OCI-LY1 (cell line): ENCODE data around the gene CFAP97.
"Not testable (repeated sequence)": the region's sequence is repeated elsewhere in the genome, so short reads cannot be mapped to it uniquely, and the experiment has no call there.

ENCODE experiments used
- EZH2 ChIP-seq: fragments of 200-600 bp; sonication (generic), shearing (Covaris generic); IDR thresholded peaks from 2 replicates; pipeline ENCODE4 v1.8.0; 2017; ENCODE audit warnings: borderline replicate concordance, mixed run types, mild to moderate bottlenecking, antibody characterized with exemption, low read length, moderate library complexity, mixed read lengths
- TF ChIP-seq, protein P1 (sequence below): fragments of 200-600 bp; sonication (generic), shearing (Covaris generic); IDR thresholded peaks from 2 replicates; pipeline ENCODE4 v1.5.1; 2017; ENCODE audit warnings: mild to moderate bottlenecking, antibody characterized with exemption, low read length, moderate library complexity, mixed read lengths

DNA sequence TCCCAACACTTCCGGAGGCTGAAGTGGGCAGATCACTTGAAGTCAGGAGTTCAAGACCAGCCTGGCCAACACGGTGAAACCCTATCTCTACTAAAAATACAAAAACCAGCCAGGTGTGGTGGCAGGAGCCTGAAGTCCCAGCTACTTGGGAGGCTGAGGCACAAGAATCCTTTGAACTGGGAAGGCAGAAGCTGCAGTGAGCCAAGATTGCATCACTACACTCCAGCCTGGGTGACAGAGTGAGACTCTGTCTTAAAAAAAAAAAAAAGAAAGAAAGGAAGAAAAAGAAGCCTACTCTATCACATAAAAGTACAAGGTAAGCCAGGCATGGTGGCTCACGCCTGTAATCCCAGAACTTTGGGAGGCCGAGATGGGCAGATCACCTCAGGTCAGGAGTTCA, 5.6 kb downstream of the CFAP97 start:
- TF ChIP-seq, protein P1, sequence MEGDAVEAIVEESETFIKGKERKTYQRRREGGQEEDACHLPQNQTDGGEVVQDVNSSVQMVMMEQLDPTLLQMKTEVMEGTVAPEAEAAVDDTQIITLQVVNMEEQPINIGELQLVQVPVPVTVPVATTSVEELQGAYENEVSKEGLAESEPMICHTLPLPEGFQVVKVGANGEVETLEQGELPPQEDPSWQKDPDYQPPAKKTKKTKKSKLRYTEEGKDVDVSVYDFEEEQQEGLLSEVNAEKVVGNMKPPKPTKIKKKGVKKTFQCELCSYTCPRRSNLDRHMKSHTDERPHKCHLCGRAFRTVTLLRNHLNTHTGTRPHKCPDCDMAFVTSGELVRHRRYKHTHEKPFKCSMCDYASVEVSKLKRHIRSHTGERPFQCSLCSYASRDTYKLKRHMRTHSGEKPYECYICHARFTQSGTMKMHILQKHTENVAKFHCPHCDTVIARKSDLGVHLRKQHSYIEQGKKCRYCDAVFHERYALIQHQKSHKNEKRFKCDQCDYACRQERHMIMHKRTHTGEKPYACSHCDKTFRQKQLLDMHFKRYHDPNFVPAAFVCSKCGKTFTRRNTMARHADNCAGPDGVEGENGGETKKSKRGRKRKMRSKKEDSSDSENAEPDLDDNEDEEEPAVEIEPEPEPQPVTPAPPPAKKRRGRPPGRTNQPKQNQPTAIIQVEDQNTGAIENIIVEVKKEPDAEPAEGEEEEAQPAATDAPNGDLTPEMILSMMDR = not testable (repeated sequence)
- TF ChIP-seq EZH2 = not testable (repeated sequence)
